ENCODE measurements around the gene ASB3. TPM values are rescaled to one million over a fixed set of nuclear protein-coding genes. Genes with fewer than 3 reads are reported as not detected.

ASB3 gene
- total RNA-seq, 1 donor from 2014 or later, result 7.5 TPM

Other genes with a start within 250 kb of the ASB3 start
- gene CHAC2, start 19.1 kb downstream of the ASB3 start, total RNA-seq, result 7.1 TPM
- gene ERLEC1, start 91 bp upstream of the ASB3 start, total RNA-seq, result 34.2 TPM
- gene GPR75, start 73.0 kb upstream of the ASB3 start, total RNA-seq, result 2.5 TPM
- 57.2 TPM for gene PSME4, start 184.0 kb upstream of the ASB3 start, total RNA-seq